ENCODE data around the gene DYNC1I1.

DNA sequence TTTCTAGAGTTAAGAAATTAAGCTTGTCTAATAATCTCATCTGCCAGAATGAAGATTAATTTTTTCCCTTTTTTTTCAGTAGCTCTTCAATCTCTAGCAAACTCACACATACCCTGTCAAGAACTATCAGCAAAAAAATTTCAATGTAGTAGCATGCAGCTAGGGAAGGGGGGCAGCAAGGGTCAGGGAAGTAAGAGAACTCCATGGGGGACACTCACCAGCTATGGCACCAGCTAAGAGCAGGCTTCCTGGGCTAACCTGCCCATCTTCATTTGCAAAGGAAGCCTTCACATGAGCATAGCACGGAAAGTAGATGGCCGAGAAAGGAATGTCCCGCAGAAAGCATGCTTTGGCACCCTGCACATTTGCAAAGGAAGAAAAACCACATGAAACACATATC lies 359.2 kb downstream of the DYNC1I1 start:
- TF ChIP-seq, protein P1, sequence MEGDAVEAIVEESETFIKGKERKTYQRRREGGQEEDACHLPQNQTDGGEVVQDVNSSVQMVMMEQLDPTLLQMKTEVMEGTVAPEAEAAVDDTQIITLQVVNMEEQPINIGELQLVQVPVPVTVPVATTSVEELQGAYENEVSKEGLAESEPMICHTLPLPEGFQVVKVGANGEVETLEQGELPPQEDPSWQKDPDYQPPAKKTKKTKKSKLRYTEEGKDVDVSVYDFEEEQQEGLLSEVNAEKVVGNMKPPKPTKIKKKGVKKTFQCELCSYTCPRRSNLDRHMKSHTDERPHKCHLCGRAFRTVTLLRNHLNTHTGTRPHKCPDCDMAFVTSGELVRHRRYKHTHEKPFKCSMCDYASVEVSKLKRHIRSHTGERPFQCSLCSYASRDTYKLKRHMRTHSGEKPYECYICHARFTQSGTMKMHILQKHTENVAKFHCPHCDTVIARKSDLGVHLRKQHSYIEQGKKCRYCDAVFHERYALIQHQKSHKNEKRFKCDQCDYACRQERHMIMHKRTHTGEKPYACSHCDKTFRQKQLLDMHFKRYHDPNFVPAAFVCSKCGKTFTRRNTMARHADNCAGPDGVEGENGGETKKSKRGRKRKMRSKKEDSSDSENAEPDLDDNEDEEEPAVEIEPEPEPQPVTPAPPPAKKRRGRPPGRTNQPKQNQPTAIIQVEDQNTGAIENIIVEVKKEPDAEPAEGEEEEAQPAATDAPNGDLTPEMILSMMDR (conservative IDR thresholded peaks at IDR 0.05 in 1 of 2, IDR thresholded peaks at IDR 0.05 in 1 of 2; ENCODE audit: extremely low read depth in 1 of 2, insufficient read depth in 1 of 2, low read depth in 1 of 2, low read length in 2 of 2) = no peak
- TF ChIP-seq EZH2 (IDR thresholded peaks at IDR 0.05; ENCODE audit: borderline replicate concordance, low read length) = no peak

Measured in mammary epithelial cell (primary cell).